Mesodermal cell (in vitro differentiated cells): ENCODE data around the gene BDH1.

Source experiments
- H3K27ac ChIP-seq: 2 replicates; pipeline ENCODE4 v1.7.0; 2013; ENCODE audit warnings: mild to moderate bottlenecking, low read depth, low read length, moderate library complexity; ENCODE audit not compliant: severe bottlenecking
- H3K36me3 ChIP-seq: 2 replicates; pipeline ENCODE4 v1.7.1; 2013; ENCODE audit warnings: mild to moderate bottlenecking, low read length, moderate library complexity; ENCODE audit not compliant: control insufficient read depth, insufficient read depth
- H3K4me1 ChIP-seq: one replicate; pipeline ENCODE4 v1.7.1; 2013; ENCODE audit warnings: mild to moderate bottlenecking, low read length; ENCODE audit not compliant: insufficient read depth, control insufficient read depth, poor library complexity, severe bottlenecking
- H3K4me3 ChIP-seq: 2 replicates; pipeline ENCODE4 v1.7.0; 2013; ENCODE audit warnings: low read length, control low read depth, mild to moderate bottlenecking; ENCODE audit not compliant: insufficient read depth, poor library complexity, severe bottlenecking; ENCODE audit errors: extremely low read depth
- H3K9me3 ChIP-seq: 2 replicates; pipeline ENCODE4 v1.7.1; 2013; ENCODE audit warnings: mild to moderate bottlenecking, low read length, moderate library complexity; ENCODE audit not compliant: control insufficient read depth
- WGBS, 2 experiments: methylation state at CpG; one replicate each; pipeline ENCODE4 v1.1.5; 2013; ENCODE audit warnings: missing lambda C conversion rate in 2 of 2; ENCODE audit not compliant: insufficient coverage in 2 of 2; 5-methylcytosine and 5-hydroxymethylcytosine counted together

The BDH1 gene

GRCh38 chr3:197465197-197465995, 90.4 kb downstream of the BDH1 start:
- Histone ChIP-seq H3K9me3 (no peaks in the 10 kb centered on the region), H3K27ac (peak overlapping the region; percentile 94), H3K36me3 (no peaks in the 10 kb centered on the region), H3K4me3 (no peak overlapping the region), H3K4me1 (peaks cover 42% of the 10 kb centered on the region)
- WGBS, 2 experiments, result 72 to 82% methylated on average over 9 of the region's 13 CpGs

- Histone ChIP-seq H3K27ac (peak overlapping the region; percentile 94), H3K9me3 (no peaks in the 10 kb centered on the region), H3K4me1 (peaks cover 42% of the 10 kb centered on the region), H3K4me3 (no peak overlapping the region), H3K36me3 (no peaks in the 10 kb centered on the region)
- WGBS, 2 experiments, result 56 to 81% methylated on average over 5 to 6 of the region's 9 CpGs
Observed at GRCh38 chr3:197464794-197465193, 91.0 kb downstream of the BDH1 start.

GRCh38 chr3:197463279-197463678, 92.5 kb downstream of the BDH1 start:
- H3K4me1 ChIP-seq, result peaks cover 36% of the 10 kb centered on the region
- no peak overlapping the region for H3K27ac ChIP-seq
- no peak overlapping the region for H3K4me3 ChIP-seq
- H3K36me3 ChIP-seq, result no peaks in the 10 kb centered on the region
- H3K9me3 ChIP-seq, result no peaks in the 10 kb centered on the region
- WGBS, 2 experiments, result 100% methylated on average over 1 of the region's 3 CpGs; no CpG with 5 or more reads in 1 of the 2 experiments

- H3K27ac ChIP-seq, result no peak overlapping the region
- no peaks in the 10 kb centered on the region for H3K36me3 ChIP-seq
- 92 to 99% methylated on average over 6 of the region's 7 CpGs for WGBS, 2 experiments
- no peaks in the 10 kb centered on the region for H3K9me3 ChIP-seq
- no peak overlapping the region for H3K4me3 ChIP-seq
- peaks cover 31% of the 10 kb centered on the region for H3K4me1 ChIP-seq
Observed at GRCh38 chr3:197462808-197463207, 93.0 kb downstream of the BDH1 start.

GRCh38 chr3:197460639-197461038, 95.1 kb downstream of the BDH1 start:
- Histone ChIP-seq H3K4me1 (peaks cover 19% of the 10 kb centered on the region), H3K9me3 (no peaks in the 10 kb centered on the region), H3K27ac (no peak overlapping the region), H3K36me3 (no peaks in the 10 kb centered on the region), H3K4me3 (no peak overlapping the region)
- 80 to 94% methylated on average over 2 to 4 of the region's 6 CpGs for WGBS, 2 experiments

GRCh38 chr3:197460002-197460401, 95.8 kb downstream of the BDH1 start:
- Histone ChIP-seq H3K4me3 (no peak overlapping the region), H3K9me3 (no peaks in the 10 kb centered on the region), H3K27ac (no peak overlapping the region), H3K36me3 (no peaks in the 10 kb centered on the region), H3K4me1 (peaks cover 13% of the 10 kb centered on the region)
- WGBS, 2 experiments, result 91 to 100% methylated on average over 4 to 8 of the region's 13 CpGs
